Measurements from ENCODE around the gene PGS1. TPM values are rescaled to one million over a fixed set of nuclear protein-coding genes. Genes with fewer than 3 reads are reported as not detected.

The PGS1 gene
- total and polyA plus RNA-seq, 10 of the 15 experiments (the other 5 are each of a cell fraction or from before 2014, with no cell fraction given): 1.3 to 37.6 (median 27.4) TPM

DNA sequence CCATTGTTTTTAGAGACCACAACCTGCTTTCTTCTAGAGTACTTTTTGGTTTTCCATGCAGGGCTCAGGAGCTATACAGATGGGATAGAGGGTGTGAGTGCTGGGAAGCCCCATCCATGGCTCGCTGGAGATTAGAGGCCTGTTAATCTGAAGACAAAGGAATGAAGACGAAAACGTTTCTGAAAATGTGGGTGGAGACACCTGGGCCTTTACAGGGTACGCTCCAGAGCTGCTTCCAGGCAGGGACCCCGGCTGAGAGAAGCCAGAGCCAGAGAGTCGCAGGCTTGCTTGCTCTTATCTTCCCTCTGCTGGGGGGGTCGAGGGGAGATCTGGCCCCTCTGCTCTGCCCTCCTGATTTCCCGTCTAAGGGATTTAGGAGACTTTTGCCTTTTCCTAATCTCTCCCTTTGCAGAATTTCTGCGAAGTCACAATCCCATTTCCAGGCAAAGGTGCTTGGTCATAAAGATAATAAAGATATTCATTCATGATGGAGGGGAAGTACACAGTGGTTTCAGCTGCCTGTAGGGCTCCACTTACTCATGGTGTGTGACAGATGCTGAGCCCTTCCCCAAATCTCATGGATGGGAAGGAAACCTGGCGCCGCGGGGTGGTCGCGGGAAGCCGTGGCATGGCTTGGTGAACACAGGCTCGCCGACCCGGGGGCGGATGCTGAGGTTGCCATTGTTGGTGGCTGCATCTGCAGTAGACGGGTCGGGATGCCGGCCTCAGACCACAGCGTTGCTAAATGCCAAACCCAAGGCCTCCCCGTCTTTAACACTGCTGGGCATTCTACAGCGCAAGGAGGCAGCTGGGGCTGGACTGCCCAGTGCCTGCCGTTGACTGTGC, 13.8 kb upstream of the PGS1 start:
- no peak for FAIRE-seq
- no peak overlapping the region for H3K27ac ChIP-seq (ENCODE audit: control insufficient read depth, insufficient read depth)
- H3K9ac ChIP-seq (ENCODE audit: control insufficient read depth, insufficient read depth, low read length): no peak overlapping the region
- H3K79me2 ChIP-seq (ENCODE audit: control insufficient read depth, insufficient read depth, low read length): no peaks in the 10 kb centered on the region; the same call in 1 of the 2 replicates
- ChIA-PET RAD21 (ENCODE audit: unreplicated experiment) (interaction anchor here (0.8 to 5.3 kb wide), 5 partner anchors 8 to 56 kb away, joined by 3 to 52 read pairs (median 9); no protein-coding TSS in a partner anchor), CTCF (interaction anchor here (0.9 to 6.6 kb wide), 7 partner anchors 11 to 280 kb away, joined by 3 to 96 read pairs (median 4); no protein-coding TSS in a partner anchor), POLR2A (interaction anchor here (0.9 to 3.9 kb wide), 3 partner anchors 9 to 114 kb away, joined by 3 to 16 read pairs (median 3); no protein-coding TSS in a partner anchor), SMC1A (ENCODE audit: uncharacterized antibody, unreplicated experiment) (interaction anchor here (0.7 to 6.1 kb wide), 6 partner anchors 14 to 58 kb away, joined by 3 to 26 read pairs (median 3); partner anchors contain the start of gene PGS1)
- H3K4me3 ChIP-seq: no peak overlapping the region
- WGBS (ENCODE audit: insufficient coverage, insufficient replicate concordance, low lambda C conversion rate, missing lambda C conversion rate): 5% methylated on average over 26 of the region's 26 CpGs
- H3K4me2 ChIP-seq (ENCODE audit: control insufficient read depth, insufficient read depth): 0 out of 2 replicates have a peak overlapping the region, but pooled peaks have one; percentile 3
- in situ Hi-C loops (cut with MboI) (loop anchor here (5.0 kb wide), 1 partner anchor 58 kb away; no protein-coding TSS in a partner anchor), intact Hi-C loops (cut with micrococcal nuclease; ENCODE audit: unreplicated experiment) (no loop called here)
- H3K9me3 ChIP-seq (replicated peaks; ENCODE audit: control insufficient read depth, insufficient read depth, low read length): no peaks in the 10 kb centered on the region
- H3K27me3 ChIP-seq (replicated peaks in 1 of 2; ENCODE audit: control insufficient read depth in 2 of 2, insufficient read depth in 2 of 2, low read length in 1 of 2): 0 out of 4 replicates have a peak, but pooled peaks cover 0 to 2% of the 10 kb centered on the region in 2 experiments
- H4K20me1 ChIP-seq (ENCODE audit: control insufficient read depth, insufficient read depth): no peaks in the 10 kb centered on the region
- H3K36me3 ChIP-seq (ENCODE audit: control insufficient read depth in 2 of 2, insufficient read depth in 2 of 2, low read length in 1 of 2): no peaks in the 10 kb centered on the region
- no TSS peak for BruUV-seq (replicated peaks)
- peaks cover 26% of the 10 kb centered on the region for H3K4me1 ChIP-seq (ENCODE audit: control insufficient read depth, insufficient read depth, low read length)
- ATAC-seq: peak; percentile 2; the same call in 2 of the 3 replicates
- H2AFZ ChIP-seq (ENCODE audit: control insufficient read depth, low read depth, low read length): no peak overlapping the region
- DNase-seq (ENCODE audit: low read depth, low spot score): no peak
- TF ChIP-seq ZNF24 (IDR thresholded peaks at IDR 0.05): no peak
- peak; percentile 72 for TF ChIP-seq EED (IDR thresholded peaks at IDR 0.05; ENCODE audit: low read depth)
- TF ChIP-seq KAT2A (conservative IDR thresholded peaks at IDR 0.05; ENCODE audit: control insufficient read depth, low read depth, low read length): no peak
- peak; percentile 69 for TF ChIP-seq IKZF1 (conservative IDR thresholded peaks at IDR 0.05)
- no peak for TF ChIP-seq TBL1XR1 (IDR thresholded peaks at IDR 0.05; ENCODE audit: low read depth, low read length)
- TF ChIP-seq PAX8 (IDR thresholded peaks at IDR 0.05): no peak
- TF ChIP-seq PML (IDR thresholded peaks at IDR 0.05; ENCODE audit: low read length): no peak
- TF ChIP-seq ZNF384 (IDR thresholded peaks at IDR 0.05; ENCODE audit: borderline replicate concordance, low read depth, low read length): no peak
- TF ChIP-seq RUNX3 (IDR thresholded peaks at IDR 0.05; ENCODE audit: low read length): peak; percentile 66
- no peak for TF ChIP-seq NBN (IDR thresholded peaks at IDR 0.05)
- no peak for TF ChIP-seq TCF3 (IDR thresholded peaks at IDR 0.05; ENCODE audit: borderline replicate concordance, insufficient read depth, low read depth, low read length)
- TF ChIP-seq SIX5 (IDR thresholded peaks at IDR 0.05; ENCODE audit: low read depth, low read length, severe bottlenecking): no peak
- no peak for TF ChIP-seq CHD2 (IDR thresholded peaks at IDR 0.05; ENCODE audit: borderline replicate concordance, low read depth, low read length)
- no peak for TF ChIP-seq HCFC1 (IDR thresholded peaks at IDR 0.05; ENCODE audit: low read length)
- no peak for TF ChIP-seq NR2C2 (IDR thresholded peaks at IDR 0.05; ENCODE audit: borderline replicate concordance, control insufficient read depth, insufficient read length, low read depth)
- TF ChIP-seq JUNB (IDR thresholded peaks at IDR 0.05): peak; percentile 27; the same call in 1 of the 2 replicates
- no peak for TF ChIP-seq SMAD1 (IDR thresholded peaks at IDR 0.05; ENCODE audit: low read depth, partially characterized antibody)
- TF ChIP-seq CREB1 (IDR thresholded peaks at IDR 0.05; ENCODE audit: low read depth): no peak
- TF ChIP-seq, protein P1, sequence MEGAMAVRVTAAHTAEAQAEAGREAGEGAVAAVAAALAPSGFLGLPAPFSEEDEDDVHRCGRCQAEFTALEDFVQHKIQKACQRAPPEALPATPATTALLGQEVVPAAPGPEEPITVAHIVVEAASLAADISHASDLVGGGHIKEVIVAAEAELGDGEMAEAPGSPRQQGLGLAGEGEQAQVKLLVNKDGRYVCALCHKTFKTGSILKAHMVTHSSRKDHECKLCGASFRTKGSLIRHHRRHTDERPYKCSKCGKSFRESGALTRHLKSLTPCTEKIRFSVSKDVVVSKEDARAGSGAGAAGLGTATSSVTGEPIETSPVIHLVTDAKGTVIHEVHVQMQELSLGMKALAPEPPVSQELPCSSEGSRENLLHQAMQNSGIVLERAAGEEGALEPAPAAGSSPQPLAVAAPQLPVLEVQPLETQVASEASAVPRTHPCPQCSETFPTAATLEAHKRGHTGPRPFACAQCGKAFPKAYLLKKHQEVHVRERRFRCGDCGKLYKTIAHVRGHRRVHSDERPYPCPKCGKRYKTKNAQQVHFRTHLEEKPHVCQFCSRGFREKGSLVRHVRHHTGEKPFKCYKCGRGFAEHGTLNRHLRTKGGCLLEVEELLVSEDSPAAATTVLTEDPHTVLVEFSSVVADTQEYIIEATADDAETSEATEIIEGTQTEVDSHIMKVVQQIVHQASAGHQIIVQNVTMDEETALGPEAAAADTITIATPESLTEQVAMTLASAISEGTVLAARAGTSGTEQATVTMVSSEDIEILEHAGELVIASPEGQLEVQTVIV (IDR thresholded peaks at IDR 0.05; ENCODE audit: borderline replicate concordance, partially characterized antibody): no peak
- TF ChIP-seq SUZ12 (IDR thresholded peaks at IDR 0.05; ENCODE audit: unreplicated experiment): no peak
- TF ChIP-seq EP300 (IDR thresholded peaks at IDR 0.05; ENCODE audit: borderline replicate concordance in 1 of 2, control insufficient read depth in 1 of 2, low read depth in 2 of 2, low read length in 2 of 2): no peak
